Measurements from ENCODE around the gene FAM118A. TPM values are rescaled to one million over a fixed set of nuclear protein-coding genes. Genes with fewer than 3 reads are reported as not detected.
A peak's percentile ranks its signal among the peaks of the same experiment; 100 is the strongest.

FAM118A gene
- total RNA-seq, 1 experiment from 2014 or later: 21.3 TPM

GRCh38 chr22:45319324-45319685 lies 9.6 kb downstream of the FAM118A start:
- peaks cover 18% of the 10 kb centered on the region for H3K36me3 Mint-ChIP-seq
- no peak overlapping the region for H3K4me3 Mint-ChIP-seq
- DNase-seq (ENCODE audit: low spot score) (no peak), ATAC-seq (no peak)
- POLR2A ChIA-PET: no interaction called here
- CTCF ChIA-PET: interaction anchor here (1.1 kb wide), 1 partner anchor 143 kb away, joined by 3 read pairs; no protein-coding TSS in a partner anchor
- H3K27me3 Mint-ChIP-seq (ENCODE audit: low read depth): no peaks in the 10 kb centered on the region
- H3K27ac Mint-ChIP-seq: peak overlapping the region; percentile 60
- H3K9me3 Mint-ChIP-seq: no peaks in the 10 kb centered on the region
- peaks cover 23% of the 10 kb centered on the region for H3K4me1 Mint-ChIP-seq
- TF ChIP-seq MLX (CRISPR knock-in tag; IDR thresholded peaks at IDR 0.05) (no peak), ZNF281 (CRISPR knock-in tag; IDR thresholded peaks at IDR 0.05) (no peak), ZBTB43 (CRISPR knock-in tag; IDR thresholded peaks at IDR 0.05) (no peak), ZNF425 (CRISPR knock-in tag; conservative IDR thresholded peaks at IDR 0.05) (no peak), NFE2L1 (CRISPR knock-in tag; IDR thresholded peaks at IDR 0.05) (no peak), ATF6 (CRISPR knock-in tag; IDR thresholded peaks at IDR 0.05) (no peak), ZNF138 (CRISPR knock-in tag; conservative IDR thresholded peaks at IDR 0.05) (no peak), USF2 (CRISPR knock-in tag; IDR thresholded peaks at IDR 0.05) (no peak), ESRRA (CRISPR knock-in tag; IDR thresholded peaks at IDR 0.05; ENCODE audit: borderline replicate concordance) (no peak), HMGA2 (CRISPR knock-in tag; IDR thresholded peaks at IDR 0.05) (no peak), AR (CRISPR knock-in tag; IDR thresholded peaks at IDR 0.05) (no peak), MAX (CRISPR knock-in tag; IDR thresholded peaks at IDR 0.05) (no peak), AFF4 (CRISPR knock-in tag; IDR thresholded peaks at IDR 0.05; ENCODE audit: borderline replicate concordance) (no peak), FOXJ3 (CRISPR knock-in tag; IDR thresholded peaks at IDR 0.05; ENCODE audit: borderline replicate concordance) (no peak), PREB (CRISPR knock-in tag; IDR thresholded peaks at IDR 0.05; ENCODE audit: borderline replicate concordance) (no peak), CDX4 (CRISPR knock-in tag; IDR thresholded peaks at IDR 0.05; ENCODE audit: borderline replicate concordance) (no peak), ZNF232 (CRISPR knock-in tag; IDR thresholded peaks at IDR 0.05) (no peak), JUN (CRISPR knock-in tag; IDR thresholded peaks at IDR 0.05) (no peak)

All from WTC11 (cell line).